RWPE1 (cell line): Measurements from ENCODE around the gene HHLA2.

Experiments
- CTCF ChIA-PET: fragments of 350-600 bp; sonication (Branson Sonifier 250); formaldehyde crosslinking; extraction: SDS; loops from one replicate; lab custom pipeline; 2021; lab: Yijun Ruan, JAX
- POLR2A ChIA-PET: fragments of 400-600 bp; formaldehyde crosslinking; extraction: SDS; loops from one replicate; lab custom pipeline; 2020; ENCODE audit warnings: antibody characterized with exemption; ENCODE audit not compliant: low non-redundant PET; lab: Yijun Ruan, JAX
- DNase-seq: peaks from one replicate; pipeline ENCODE4 v3.0.0; 2012; ENCODE audit warnings: low spot score
- H3K27ac ChIP-seq: fragments of 450-650 bp; 2 replicates; pipeline ENCODE4 v1.5.1; 2017
- CTCF ChIP-seq: fragments of 450-650 bp; conservative IDR thresholded peaks from 2 replicates; pipeline ENCODE4 v1.5.1; 2017; ENCODE audit warnings: low read depth, mild to moderate bottlenecking

The HHLA2 gene

DNA sequence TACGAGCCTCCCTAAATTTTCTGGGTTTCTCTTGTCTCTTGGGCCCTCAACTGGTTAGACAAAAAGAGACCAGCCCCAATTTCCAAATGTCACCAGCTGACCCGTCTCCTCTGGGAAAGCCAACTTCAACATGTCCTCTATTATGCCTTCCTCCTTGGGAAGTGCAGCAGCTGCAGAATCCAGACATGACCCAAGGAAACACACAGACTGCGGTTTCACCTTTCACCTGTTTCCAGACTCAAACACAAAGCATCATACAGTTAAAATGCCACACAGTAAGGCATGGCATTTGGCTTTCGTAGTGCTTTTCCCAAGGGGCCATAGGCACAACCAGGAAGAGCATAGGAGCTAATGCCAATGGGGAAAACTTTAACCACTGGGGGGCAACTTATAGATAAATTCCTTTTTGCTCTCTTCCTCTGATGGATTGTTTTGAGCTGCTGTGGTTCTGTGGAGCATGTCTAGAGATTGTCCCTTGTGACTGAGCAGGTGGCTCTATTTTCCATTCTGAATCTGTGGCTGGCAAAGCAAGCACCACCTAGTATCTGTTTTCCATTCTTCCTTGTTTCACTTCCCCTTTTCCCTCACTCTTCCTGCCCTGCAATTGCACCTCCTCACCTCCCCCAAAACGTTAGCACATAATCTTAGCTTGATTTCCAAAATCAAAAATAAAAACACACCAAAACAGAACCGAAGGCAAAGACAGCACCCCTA is 49.3 kb downstream of the HHLA2 start:
- no peak overlapping the region for H3K27ac ChIP-seq
- TF ChIP-seq CTCF = no peak
- POLR2A ChIA-PET = no interaction called here
- CTCF ChIA-PET = no interaction called here
- DNase-seq = no peak

DNA sequence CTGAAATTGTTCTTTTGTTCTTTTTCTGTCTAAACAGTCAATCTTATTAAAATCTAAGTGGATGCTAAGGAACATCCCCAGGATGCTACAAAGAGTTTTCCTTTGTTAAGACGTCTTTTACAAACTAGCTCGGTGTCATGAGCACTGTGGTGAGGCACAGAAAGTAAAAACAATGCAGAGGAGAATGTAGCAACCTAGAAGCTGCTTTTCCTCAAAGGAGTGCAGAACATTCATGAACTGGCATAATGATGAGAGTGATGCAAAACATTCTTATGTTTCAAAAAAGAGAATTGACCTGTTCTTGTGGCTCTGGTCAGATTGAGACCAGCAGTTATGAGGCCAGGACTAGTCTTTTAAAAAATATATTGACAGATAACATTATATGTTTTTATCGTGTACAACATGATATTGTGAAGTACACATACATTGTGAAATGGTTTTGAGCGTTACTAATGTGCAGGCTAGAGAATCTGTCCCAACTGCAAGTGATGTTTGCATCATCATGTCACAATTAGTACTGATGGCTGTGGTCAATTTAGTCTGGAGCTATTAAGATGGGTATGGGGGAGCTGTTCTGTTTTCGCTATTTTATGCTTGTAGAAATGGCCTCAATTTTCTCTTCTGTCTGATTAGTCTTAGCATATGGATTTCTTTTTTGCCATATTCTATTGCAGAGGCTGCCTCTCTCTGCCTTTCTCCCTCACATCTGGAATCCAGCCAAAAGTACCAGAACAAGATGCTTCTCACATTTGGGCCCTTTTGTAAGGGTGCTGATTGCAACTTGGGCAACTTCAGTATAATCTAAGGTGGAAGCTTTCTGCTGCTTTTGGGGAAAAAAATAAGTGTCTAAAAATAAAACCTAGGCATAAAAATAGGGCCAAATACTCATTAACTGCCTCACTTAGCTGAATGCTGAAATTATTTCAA is 50.2 kb downstream of the HHLA2 start:
- no peak for DNase-seq
- no peak for TF ChIP-seq CTCF
- H3K27ac ChIP-seq = no peak overlapping the region
- CTCF ChIA-PET = no interaction called here
- POLR2A ChIA-PET = no interaction called here

GRCh38 chr3:108352176-108352575 is 55.8 kb downstream of the HHLA2 start:
- DNase-seq = no peak
- POLR2A ChIA-PET = no interaction called here

DNA sequence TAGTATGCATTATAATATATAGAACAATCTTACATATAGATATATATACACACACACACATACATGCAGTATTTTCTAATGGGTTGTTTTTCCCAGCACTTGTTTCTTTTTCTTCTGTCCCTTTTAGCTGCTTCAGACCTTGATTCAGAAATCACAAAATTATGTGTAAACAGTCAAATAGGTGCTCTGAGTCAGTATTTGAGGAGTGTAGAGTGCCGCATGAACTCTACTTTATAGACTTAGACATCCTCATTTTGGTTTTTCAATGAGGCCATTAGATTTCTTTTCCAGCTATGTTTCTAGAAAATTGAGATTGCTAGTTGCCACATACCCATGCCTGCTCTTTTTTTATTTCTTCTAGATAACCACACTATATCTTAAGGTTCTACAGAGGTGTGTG is 58.2 kb downstream of the HHLA2 start:
- DNase-seq = no peak
- POLR2A ChIA-PET = no interaction called here
- CTCF ChIA-PET = no interaction called here
- H3K27ac ChIP-seq = no peak overlapping the region
- TF ChIP-seq CTCF = no peak

More at GRCh38 chr3:108352176-108352575, 55.8 kb downstream of the HHLA2 start:
- no peak overlapping the region for H3K27ac ChIP-seq
- TF ChIP-seq CTCF = no peak
- CTCF ChIA-PET = no interaction called here

DNA sequence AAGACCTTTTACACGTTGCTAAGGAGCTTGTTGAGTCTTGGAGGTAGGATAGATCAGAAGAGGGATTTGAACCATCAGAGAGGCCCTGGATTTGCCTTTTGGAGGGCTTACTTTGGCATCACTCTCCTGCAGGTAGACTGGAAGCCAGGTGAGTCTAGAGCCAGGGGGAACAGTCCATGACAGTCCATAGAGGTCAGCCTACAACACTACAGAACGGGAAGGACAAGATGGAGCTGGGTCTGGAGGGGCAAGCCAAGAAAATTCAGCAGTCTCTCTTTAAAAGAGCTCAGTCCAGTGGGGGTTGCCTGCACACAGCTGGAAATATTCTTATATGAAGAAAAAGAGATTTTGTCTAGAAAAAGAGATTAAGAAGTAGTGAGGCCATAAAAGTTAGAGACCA is 60.7 kb downstream of the HHLA2 start:
- DNase-seq = no peak
- CTCF ChIA-PET = interaction anchor here (0.9 kb wide), 1 partner anchor 36 kb away, joined by 3 read pairs; no protein-coding TSS in a partner anchor

More for the DNA sequence above, 60.7 kb downstream of the HHLA2 start:
- POLR2A ChIA-PET = no interaction called here
- H3K27ac ChIP-seq = no peak overlapping the region
- no peak for TF ChIP-seq CTCF
